Tibial artery (tissue), 4 donors: ENCODE data around the gene SLMAP.

Experiments
- DNase-seq, 2 donors: peaks; one replicate each; pipeline ENCODE4 v3.0.0-alpha.2; 2019
- H3K27ac ChIP-seq, 2 donors: fragments of 200-600 bp; sonication (generic) in 1 of 2; 1 replicate in 1 of 2; 2 replicates in 1 of 2; pipeline ENCODE4 v1.5.1; 2018 to 2019; ENCODE audit warnings: mild to moderate bottlenecking in 1 of 2
- H3K27me3 ChIP-seq, 2 donors: fragments of 200-600 bp; sonication (generic) in 1 of 2; one replicate each; pipeline versions ENCODE4 v1.5.1 to v1.6.0; 2016 to 2019
- H3K36me3 ChIP-seq, 3 donors: fragments of 200-600 bp; sonication (generic) in 2 of 3; one replicate each; pipeline ENCODE4 v1.5.1; 2016 to 2019; ENCODE audit warnings: mild to moderate bottlenecking in 2 of 3
- H3K4me1 ChIP-seq, 4 donors: fragments of 200-600 bp; sonication (generic) in 2 of 4; 1 replicate in 3 of 4; 2 replicates in 1 of 4; pipeline ENCODE4 v1.5.1; 2016 to 2019
- H3K4me3 ChIP-seq, 2 donors: fragments of 200-600 bp; sonication (generic) in 1 of 2; 1 replicate in 1 of 2; 2 replicates in 1 of 2; pipeline ENCODE4 v1.5.1; 2018 to 2019; ENCODE audit warnings: mild to moderate bottlenecking in 2 of 2
- H3K9me3 ChIP-seq, 3 donors: fragments of 200-600 bp; sonication (generic) in 1 of 3; one replicate each; pipeline ENCODE4 v1.5.1; 2016 to 2019
- intact Hi-C: fragments of 100-400 bp; cut with DNase I; formaldehyde crosslinking; loops from one replicate; pipeline ENCODE4 v1.15.0; 2023; ENCODE audit warnings: low total_unique reads
- TF ChIP-seq, protein P1 (sequence below), 2 experiments: fragments of 200-600 bp in 1 of 2; fragments of 450-650 bp in 1 of 2; IDR thresholded peaks; one replicate each; pipeline ENCODE4 v1.5.1; 2017 to 2019; ENCODE audit warnings: antibody characterized with exemption in 2 of 2, mild to moderate bottlenecking in 1 of 2, moderate library complexity in 1 of 2

The SLMAP gene

DNA sequence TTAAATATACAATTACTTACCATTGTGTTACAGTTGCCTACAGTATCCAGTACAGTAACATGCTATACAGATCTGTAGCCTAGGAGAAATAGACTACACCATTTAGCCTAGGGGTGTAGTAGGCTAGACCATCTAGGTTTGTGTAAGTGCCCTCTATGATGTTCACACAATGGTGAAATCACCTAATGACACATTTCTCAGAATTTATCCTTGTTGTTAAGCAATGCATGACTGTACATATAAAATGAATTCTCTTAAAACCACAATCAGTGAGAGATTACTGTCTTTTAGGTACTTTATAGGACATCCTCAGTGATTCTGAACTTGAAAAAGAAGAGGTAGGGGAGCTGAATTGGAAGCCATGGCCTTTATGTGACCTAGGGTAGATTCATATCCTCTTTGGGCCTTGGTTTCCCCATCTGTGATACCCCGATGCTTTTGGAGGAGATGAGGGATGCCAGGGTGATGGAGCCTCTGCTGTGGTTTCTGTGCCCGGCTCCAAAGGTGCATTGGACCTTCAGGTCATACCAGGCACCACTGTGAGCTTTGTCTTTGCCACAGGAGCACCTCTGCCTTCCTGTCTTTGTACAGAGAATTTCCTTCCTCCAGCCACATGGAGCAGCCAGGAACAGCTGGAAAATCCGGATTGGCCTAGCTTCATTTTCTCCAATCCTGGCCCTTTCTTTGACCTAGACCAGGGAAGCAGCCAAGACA lies 200.2 kb downstream of the SLMAP start:
- DNase-seq, result no peak
- intact Hi-C loops, result no loop called here
- Histone ChIP-seq H3K27me3 (no peaks in the 10 kb centered on the region), H3K27ac (no peak overlapping the region), H3K36me3 (no peaks in the 10 kb centered on the region), H3K9me3 (no peaks in the 10 kb centered on the region), H3K4me1 (peaks cover 0 to 21% (median 20%) of the 10 kb centered on the region in 4 donors), H3K4me3 (no peak overlapping the region)
- TF ChIP-seq, protein P1, sequence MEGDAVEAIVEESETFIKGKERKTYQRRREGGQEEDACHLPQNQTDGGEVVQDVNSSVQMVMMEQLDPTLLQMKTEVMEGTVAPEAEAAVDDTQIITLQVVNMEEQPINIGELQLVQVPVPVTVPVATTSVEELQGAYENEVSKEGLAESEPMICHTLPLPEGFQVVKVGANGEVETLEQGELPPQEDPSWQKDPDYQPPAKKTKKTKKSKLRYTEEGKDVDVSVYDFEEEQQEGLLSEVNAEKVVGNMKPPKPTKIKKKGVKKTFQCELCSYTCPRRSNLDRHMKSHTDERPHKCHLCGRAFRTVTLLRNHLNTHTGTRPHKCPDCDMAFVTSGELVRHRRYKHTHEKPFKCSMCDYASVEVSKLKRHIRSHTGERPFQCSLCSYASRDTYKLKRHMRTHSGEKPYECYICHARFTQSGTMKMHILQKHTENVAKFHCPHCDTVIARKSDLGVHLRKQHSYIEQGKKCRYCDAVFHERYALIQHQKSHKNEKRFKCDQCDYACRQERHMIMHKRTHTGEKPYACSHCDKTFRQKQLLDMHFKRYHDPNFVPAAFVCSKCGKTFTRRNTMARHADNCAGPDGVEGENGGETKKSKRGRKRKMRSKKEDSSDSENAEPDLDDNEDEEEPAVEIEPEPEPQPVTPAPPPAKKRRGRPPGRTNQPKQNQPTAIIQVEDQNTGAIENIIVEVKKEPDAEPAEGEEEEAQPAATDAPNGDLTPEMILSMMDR (IDR thresholded peaks at IDR 0.05), result no peak

DNA sequence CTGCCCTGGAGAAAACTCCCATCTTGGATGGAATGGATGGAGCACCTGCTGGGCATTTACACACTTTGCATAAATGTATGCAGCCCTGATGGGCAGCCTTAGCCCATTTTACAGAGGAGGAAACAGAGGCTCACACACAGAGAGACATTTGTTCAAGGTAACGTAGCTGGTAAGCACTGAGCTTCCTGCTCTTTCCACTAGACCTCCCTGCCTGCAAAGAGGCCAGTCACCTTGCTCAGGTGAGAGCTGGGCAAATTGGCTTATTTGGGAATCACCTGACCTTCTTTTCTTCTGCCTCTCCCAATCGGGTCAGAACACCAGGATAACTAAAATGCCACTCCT lies 200.7 kb downstream of the SLMAP start:
- intact Hi-C loops, result no loop called here
- H3K27ac ChIP-seq, result no peak overlapping the region
- TF ChIP-seq, protein P1 (IDR thresholded peaks at IDR 0.05), result no peak

DNA sequence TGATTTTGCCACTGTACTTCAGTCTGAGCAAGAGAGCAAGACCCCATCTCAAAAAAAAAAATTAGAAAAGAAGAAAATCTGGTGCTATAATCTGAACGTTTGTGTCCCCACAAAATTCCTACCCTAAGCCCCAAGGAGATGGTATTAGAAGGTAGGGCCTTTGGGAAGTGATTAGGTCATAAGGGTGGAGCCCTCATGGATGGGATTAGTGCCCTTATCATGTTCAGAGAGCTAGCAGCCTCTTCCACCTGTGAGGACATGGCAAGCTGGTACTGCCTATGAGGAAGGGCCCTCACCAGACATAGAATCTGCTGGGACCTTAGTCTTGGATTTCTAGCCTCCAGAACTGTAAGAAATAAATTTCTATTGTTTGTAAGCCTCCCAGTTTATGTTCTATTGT lies 201.7 kb downstream of the SLMAP start:
- TF ChIP-seq, protein P1 (IDR thresholded peaks at IDR 0.05), result no peak
- Histone ChIP-seq H3K4me1 (peaks cover 0 to 6% (median 4%) of the 10 kb centered on the region in 4 donors), H3K27me3 (no peaks in the 10 kb centered on the region), H3K4me3 (no peak overlapping the region), H3K9me3 (no peaks in the 10 kb centered on the region), H3K27ac (no peak overlapping the region), H3K36me3 (no peaks in the 10 kb centered on the region)
- no peak for DNase-seq
- intact Hi-C loops, result no loop called here

More for the DNA sequence above, 200.7 kb downstream of the SLMAP start:
- Histone ChIP-seq H3K27me3 (no peaks in the 10 kb centered on the region), H3K4me1 (peaks cover 0 to 16% (median 14%) of the 10 kb centered on the region in 4 donors), H3K36me3 (no peaks in the 10 kb centered on the region), H3K9me3 (no peaks in the 10 kb centered on the region), H3K4me3 (no peak overlapping the region)
- no peak for DNase-seq

DNA sequence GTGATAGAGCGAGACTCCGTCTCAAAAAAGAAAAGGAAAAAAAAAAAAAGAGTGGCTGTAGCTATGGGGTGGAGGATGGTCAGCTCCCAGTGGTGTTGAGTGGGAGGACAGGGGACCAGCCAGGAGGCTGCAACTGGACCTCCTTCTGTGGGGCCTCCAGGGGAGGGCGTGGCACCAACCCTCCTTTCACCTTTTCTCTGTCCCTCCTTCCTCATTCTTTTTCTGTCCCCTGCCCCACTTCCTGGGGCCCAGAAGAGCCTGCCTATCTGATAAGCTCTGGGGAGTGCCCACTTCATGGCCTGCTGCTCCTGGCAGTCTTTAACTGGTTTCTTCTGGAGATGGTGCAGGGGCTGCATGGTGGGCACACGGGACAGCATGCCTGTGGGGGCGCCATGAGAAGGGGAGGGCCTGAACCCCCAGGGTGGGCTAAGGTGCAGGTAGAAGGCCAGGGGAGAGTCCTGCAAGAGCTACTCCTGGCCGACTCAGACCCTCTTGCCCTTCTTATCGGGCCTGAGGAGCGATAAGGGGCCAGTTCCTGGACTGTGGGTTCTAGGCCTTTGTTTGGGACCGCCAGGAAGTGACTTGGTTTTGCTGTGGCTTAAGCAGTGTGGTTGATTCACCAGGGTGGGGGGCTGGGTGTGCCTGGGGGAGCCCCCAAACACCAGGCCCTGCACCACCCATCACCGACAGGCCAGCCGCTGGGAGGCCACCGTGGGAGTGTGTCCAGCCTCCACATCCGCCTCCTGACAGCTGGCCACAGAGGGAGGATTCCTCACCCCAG lies 202.7 kb downstream of the SLMAP start:
- Histone ChIP-seq H3K36me3 (no peaks in the 10 kb centered on the region), H3K27ac (no peak overlapping the region), H3K27me3 (no peaks in the 10 kb centered on the region), H3K4me1 (peaks cover 0 to 8% (median 4%) of the 10 kb centered on the region in 4 donors), H3K4me3 (no peak overlapping the region), H3K9me3 (no peaks in the 10 kb centered on the region)
- intact Hi-C loops, result no loop called here
- no peak for DNase-seq
- TF ChIP-seq, protein P1 (IDR thresholded peaks at IDR 0.05), result no peak

DNA sequence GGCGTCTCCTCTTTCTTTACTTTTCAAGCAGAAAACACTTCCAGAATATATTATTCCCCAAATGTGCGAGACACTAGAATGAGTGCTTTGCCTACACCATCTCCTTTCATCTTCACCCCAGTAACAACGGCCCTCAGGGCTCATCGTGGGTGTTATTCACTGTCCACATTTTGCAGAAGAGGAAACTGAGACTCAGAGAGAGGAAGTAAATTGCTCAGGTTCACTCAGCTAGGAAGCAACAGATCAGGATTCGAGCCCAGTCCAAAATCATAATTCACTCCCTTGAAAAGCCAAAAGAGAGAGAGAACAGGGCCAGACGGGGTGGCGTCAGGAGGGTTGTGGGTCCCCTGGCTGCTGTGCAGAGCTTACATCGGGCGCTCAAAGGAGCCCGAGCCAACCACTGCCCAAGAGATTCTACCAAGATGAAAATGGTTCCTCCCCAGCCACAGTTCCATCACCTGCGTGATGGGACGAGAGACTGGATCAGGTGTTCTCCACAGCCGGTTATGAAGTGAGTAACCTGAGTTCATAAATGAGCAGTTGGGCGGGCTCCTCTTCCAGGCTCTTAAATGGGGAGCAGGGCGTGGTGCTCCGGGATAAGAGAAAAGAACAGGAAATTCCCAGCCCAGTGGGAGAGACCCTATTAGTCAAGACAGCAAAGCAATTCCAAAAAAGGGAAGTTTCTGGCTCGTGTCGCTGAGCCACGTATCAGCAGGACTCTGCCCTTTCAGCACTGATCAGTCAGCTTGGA lies 203.5 kb downstream of the SLMAP start:
- no peaks in the 10 kb centered on the region for H3K27me3 ChIP-seq
- H3K4me3 ChIP-seq, result no peak overlapping the region
- intact Hi-C loops, result no loop called here

More for the DNA sequence above, 203.5 kb downstream of the SLMAP start:
- TF ChIP-seq, protein P1 (IDR thresholded peaks at IDR 0.05), result no peak
- H3K4me1 ChIP-seq, result peaks cover 0 to 9% (median 4%) of the 10 kb centered on the region in 4 donors
- H3K9me3 ChIP-seq, result no peaks in the 10 kb centered on the region
- peak in 1 of 2 donors; percentile 68 for DNase-seq
- no peak overlapping the region for H3K27ac ChIP-seq
- H3K36me3 ChIP-seq, result no peaks in the 10 kb centered on the region
